T-helper 17 cell (primary cell): ENCODE data around the gene JPH3. TPM values are rescaled to one million over a fixed set of nuclear protein-coding genes. Genes with fewer than 3 reads are reported as not detected.
"Not testable (repeated sequence)": the region's sequence is repeated elsewhere in the genome, so short reads cannot be mapped to it uniquely, and the experiment has no call there.

ENCODE experiments used
- ATAC-seq: fragments of 150-1000 bp; cut with Tn5 transposase; 2 replicates; pipeline ENCODE4 v1.10.0; 2021; ENCODE audit warnings: mild to moderate bottlenecking, moderate library complexity
- DNase-seq, 3 donors: peaks; one replicate each; pipeline versions ENCODE4 v3.0.0 to v3.0.0-alpha.2; 2020 to 2021
- H3K9me3 ChIP-seq: one replicate; pipeline ENCODE4 v1.7.0; 2013; ENCODE audit warnings: low read length, mild to moderate bottlenecking; ENCODE audit not compliant: control insufficient read depth, poor library complexity, severe bottlenecking
- H3K27ac Mint-ChIP-seq: one replicate; pipeline ENCODE4 v1.8.0; 2022; ENCODE audit warnings: mild to moderate bottlenecking, moderate library complexity, mixed read lengths
- H3K27me3 Mint-ChIP-seq: one replicate; pipeline ENCODE4 v1.8.0; 2022; ENCODE audit warnings: mixed read lengths
- H3K36me3 Mint-ChIP-seq: one replicate; pipeline ENCODE4 v1.8.0; 2022; ENCODE audit warnings: low read depth, mixed read lengths
- H3K4me1 Mint-ChIP-seq: one replicate; pipeline ENCODE4 v1.8.0; 2022; ENCODE audit warnings: mild to moderate bottlenecking, mixed read lengths
- H3K4me3 Mint-ChIP-seq: one replicate; pipeline ENCODE4 v1.8.0; 2022; ENCODE audit warnings: mild to moderate bottlenecking, moderate library complexity, mixed read lengths
- total RNA-seq, 4 donors: library from RNA in 2 of 4; stranded (reverse) in 2 of 4; gene quantifications; one replicate each; pipeline ENCODE4 v1.2.3 and lab custom pipeline; 2022 to 2026

JPH3 gene
- total RNA-seq, 2 donors from 2014 or later, result 0.08 TPM; not detected in 1

- ATAC-seq (no peak), DNase-seq (no peak)
- peaks cover 6% of the 10 kb centered on the region for H3K4me1 Mint-ChIP-seq
- H3K9me3 ChIP-seq, result no peaks in the 10 kb centered on the region
- peaks cover 13% of the 10 kb centered on the region for H3K27me3 Mint-ChIP-seq
- no peak overlapping the region for H3K27ac Mint-ChIP-seq
- no peaks in the 10 kb centered on the region for H3K36me3 Mint-ChIP-seq
- H3K4me3 Mint-ChIP-seq, result no peak overlapping the region
Observed at GRCh38 chr16:87680272-87680644, 78.0 kb downstream of the JPH3 start.

GRCh38 chr16:87681051-87681602 is 78.8 kb downstream of the JPH3 start:
- Mint-ChIP-seq H3K27ac (peak overlapping the region; percentile 8), H3K27me3 (peaks cover 19% of the 10 kb centered on the region)
- not testable (repeated sequence) for H3K36me3 Mint-ChIP-seq, ATAC-seq, DNase-seq, H3K4me1 Mint-ChIP-seq, H3K9me3 ChIP-seq, H3K4me3 Mint-ChIP-seq

DNA sequence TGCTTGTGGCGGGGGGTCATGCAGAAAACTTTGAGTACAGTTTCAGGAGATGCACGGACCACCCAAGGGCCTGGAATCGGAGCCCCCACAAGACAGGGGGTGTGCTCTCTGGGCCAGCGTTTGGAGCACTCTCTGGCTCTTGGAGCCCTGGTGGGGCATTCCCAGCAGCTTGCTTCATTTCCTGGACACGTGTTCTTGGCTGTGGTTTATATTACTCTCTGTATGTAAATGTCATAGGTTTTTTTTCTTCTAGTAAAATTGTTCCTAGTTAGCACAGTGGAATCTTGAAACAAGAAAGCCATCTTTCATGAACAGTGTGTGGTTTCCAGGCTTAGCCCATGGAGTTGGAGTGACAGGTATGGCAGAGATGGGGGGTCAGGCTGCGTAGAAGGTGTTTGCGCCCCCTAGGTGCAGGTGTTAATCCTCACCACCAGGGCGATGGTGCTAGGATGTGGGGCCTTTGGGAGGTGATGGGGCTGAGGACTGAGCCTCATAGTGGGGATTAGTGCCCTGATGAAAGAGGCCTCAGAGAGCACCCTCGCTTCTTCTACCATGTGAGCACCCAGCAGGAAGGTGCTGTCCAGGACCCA is 79.8 kb downstream of the JPH3 start:
- DNase-seq, result no peak
- Mint-ChIP-seq H3K27me3 (peaks cover 16% of the 10 kb centered on the region), H3K4me3 (no peak overlapping the region), H3K36me3 (no peaks in the 10 kb centered on the region), H3K27ac (no peak overlapping the region), H3K4me1 (peaks cover 6% of the 10 kb centered on the region)
- no peaks in the 10 kb centered on the region for H3K9me3 ChIP-seq
- ATAC-seq, result peak; percentile 37

DNA sequence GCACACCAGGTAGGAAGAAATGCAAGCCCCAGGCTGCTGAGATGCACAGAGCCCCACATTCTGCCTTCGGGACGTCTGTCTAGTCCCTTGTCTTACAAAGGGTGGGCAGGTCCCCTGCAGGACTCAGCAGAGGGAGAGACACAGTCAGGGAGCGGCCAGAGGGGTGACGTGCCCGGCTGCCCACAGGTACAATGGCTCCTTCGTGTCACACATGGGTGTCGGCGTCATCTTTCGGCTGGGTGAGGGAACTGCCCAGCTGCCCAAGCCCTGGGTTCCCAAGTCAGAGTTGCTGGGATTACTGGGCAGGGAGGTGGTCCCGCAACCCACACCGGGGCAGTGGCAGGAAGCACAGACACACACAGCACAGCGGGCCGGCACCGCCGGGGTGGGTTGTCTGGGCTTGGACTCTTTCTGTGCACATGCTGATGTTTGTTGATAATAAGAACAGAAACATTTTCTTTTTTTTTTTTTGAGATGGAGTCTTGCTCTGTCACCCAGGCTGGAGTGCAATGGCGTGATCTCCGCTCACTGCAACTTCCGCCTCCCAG is 80.6 kb downstream of the JPH3 start:
- H3K9me3 ChIP-seq, result no peaks in the 10 kb centered on the region
- Mint-ChIP-seq H3K27ac (no peak overlapping the region), H3K27me3 (peaks cover 19% of the 10 kb centered on the region), H3K4me1 (peaks cover 6% of the 10 kb centered on the region), H3K4me3 (no peak overlapping the region), H3K36me3 (no peaks in the 10 kb centered on the region)
- DNase-seq (no peak), ATAC-seq (no peak)

GRCh38 chr16:87684106-87684677 is 81.9 kb downstream of the JPH3 start:
- no peak overlapping the region for H3K27ac Mint-ChIP-seq
- H3K36me3 Mint-ChIP-seq, result no peaks in the 10 kb centered on the region
- DNase-seq (no peak), ATAC-seq (no peak)
- H3K4me3 Mint-ChIP-seq, result no peak overlapping the region
- no peaks in the 10 kb centered on the region for H3K9me3 ChIP-seq
- H3K4me1 Mint-ChIP-seq, result peaks cover 6% of the 10 kb centered on the region
- H3K27me3 Mint-ChIP-seq, result peaks cover 19% of the 10 kb centered on the region

GRCh38 chr16:87684711-87685404 is 82.5 kb downstream of the JPH3 start:
- Mint-ChIP-seq H3K4me3 (no peak overlapping the region), H3K36me3 (no peaks in the 10 kb centered on the region), H3K4me1 (peaks cover 6% of the 10 kb centered on the region), H3K27me3 (peaks cover 19% of the 10 kb centered on the region), H3K27ac (no peak overlapping the region)
- H3K9me3 ChIP-seq, result no peaks in the 10 kb centered on the region
- DNase-seq (no peak), ATAC-seq (no peak)

DNA sequence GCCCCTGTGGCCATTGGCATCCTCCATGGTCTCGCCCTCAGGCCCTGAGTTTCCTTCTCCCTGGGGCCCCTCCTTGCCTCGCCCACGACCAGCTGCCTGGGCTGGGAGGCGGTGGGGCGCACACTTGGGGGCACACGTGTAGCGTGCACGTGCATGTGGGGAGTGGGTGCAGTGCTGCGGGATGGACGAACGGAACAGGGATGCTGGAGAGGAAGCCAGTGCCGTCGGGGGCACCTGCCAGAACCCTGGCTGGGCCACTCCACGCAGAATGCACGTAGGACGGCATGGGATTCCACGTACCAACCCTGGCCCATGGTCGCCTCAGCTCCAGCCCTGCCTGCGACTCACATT is 83.1 kb downstream of the JPH3 start:
- Mint-ChIP-seq H3K27me3 (peaks cover 19% of the 10 kb centered on the region), H3K36me3 (no peaks in the 10 kb centered on the region), H3K4me1 (peaks cover 6% of the 10 kb centered on the region), H3K4me3 (no peak overlapping the region), H3K27ac (no peak overlapping the region)
- no peak for DNase-seq
- no peak for ATAC-seq
- no peaks in the 10 kb centered on the region for H3K9me3 ChIP-seq

DNA sequence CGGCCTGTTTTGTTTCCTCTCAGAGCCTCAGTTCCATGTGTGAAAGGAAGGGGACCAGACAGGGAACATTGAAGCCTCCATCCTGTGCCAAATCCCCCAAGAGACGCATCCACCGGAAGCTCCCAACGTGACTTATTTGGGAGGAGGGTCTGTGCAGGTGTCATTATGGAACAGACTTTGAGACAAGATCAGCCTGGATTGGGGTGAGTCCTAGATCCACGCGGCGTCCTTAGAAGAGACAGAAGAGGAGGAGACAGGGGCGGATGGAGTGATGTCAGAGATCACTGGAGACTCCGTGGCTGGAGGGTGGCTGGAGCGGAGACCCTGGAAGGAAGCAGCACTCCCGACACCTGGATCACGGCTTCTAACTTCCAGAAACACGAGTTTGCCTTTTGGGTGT is 83.5 kb downstream of the JPH3 start:
- H3K4me3 Mint-ChIP-seq, result no peak overlapping the region
- no peak for ATAC-seq
- H3K9me3 ChIP-seq, result no peaks in the 10 kb centered on the region
- no peak for DNase-seq
- peaks cover 5% of the 10 kb centered on the region for H3K4me1 Mint-ChIP-seq
- peaks cover 16% of the 10 kb centered on the region for H3K27me3 Mint-ChIP-seq
- H3K36me3 Mint-ChIP-seq, result no peaks in the 10 kb centered on the region
- H3K27ac Mint-ChIP-seq, result no peak overlapping the region

GRCh38 chr16:87686697-87687096 is 84.4 kb downstream of the JPH3 start:
- H3K4me1 Mint-ChIP-seq, result peaks cover 4% of the 10 kb centered on the region
- no peaks in the 10 kb centered on the region for H3K9me3 ChIP-seq
- no peak for DNase-seq
- no peak overlapping the region for H3K27ac Mint-ChIP-seq
- no peak for ATAC-seq
- H3K27me3 Mint-ChIP-seq, result peaks cover 14% of the 10 kb centered on the region
- no peak overlapping the region for H3K4me3 Mint-ChIP-seq
- no peaks in the 10 kb centered on the region for H3K36me3 Mint-ChIP-seq

DNA sequence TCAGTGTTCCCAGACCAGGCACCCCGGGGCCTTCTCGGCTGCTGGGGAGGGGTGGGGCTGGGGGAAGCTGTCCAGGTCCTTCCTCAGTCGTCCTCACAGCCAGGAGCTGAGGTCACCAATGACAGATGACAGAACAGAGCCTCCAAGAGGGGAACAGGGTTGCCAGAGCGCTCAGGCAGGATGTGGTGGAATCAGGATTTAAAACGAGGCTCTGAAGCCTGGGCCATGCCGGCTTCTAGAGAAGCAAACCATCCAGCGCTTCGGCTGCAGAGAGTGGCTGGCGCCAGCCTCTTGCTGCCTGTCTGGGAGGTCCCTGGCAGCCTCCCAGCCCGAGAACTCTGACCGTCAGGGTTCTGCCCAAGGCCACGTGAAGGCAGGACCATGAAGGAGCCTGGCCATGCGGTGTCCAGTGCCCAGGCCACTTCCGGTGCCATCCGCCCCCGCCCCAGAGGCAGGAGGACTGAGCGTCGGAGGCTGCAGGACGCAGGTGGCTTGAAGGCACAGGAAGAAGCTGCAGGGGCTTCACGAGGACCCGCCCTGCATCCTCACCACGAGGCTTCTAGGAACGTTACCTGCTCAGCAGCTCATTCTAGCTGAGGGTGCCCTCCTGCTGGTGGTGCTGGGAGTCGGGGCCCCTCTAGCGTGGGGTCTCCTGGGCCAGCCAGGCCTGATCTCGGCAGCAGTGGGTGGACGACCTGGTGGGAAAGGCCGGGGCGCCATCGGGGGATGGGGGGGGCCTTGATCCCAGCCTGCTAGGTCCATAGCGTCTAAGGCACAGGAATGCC is 85.0 kb downstream of the JPH3 start:
- H3K9me3 ChIP-seq, result no peaks in the 10 kb centered on the region
- no peak overlapping the region for H3K4me3 Mint-ChIP-seq
- no peak for DNase-seq
- no peaks in the 10 kb centered on the region for H3K36me3 Mint-ChIP-seq
- no peak for ATAC-seq
- peaks cover 2% of the 10 kb centered on the region for H3K4me1 Mint-ChIP-seq
- no peak overlapping the region for H3K27ac Mint-ChIP-seq
- H3K27me3 Mint-ChIP-seq, result peaks cover 14% of the 10 kb centered on the region

DNA sequence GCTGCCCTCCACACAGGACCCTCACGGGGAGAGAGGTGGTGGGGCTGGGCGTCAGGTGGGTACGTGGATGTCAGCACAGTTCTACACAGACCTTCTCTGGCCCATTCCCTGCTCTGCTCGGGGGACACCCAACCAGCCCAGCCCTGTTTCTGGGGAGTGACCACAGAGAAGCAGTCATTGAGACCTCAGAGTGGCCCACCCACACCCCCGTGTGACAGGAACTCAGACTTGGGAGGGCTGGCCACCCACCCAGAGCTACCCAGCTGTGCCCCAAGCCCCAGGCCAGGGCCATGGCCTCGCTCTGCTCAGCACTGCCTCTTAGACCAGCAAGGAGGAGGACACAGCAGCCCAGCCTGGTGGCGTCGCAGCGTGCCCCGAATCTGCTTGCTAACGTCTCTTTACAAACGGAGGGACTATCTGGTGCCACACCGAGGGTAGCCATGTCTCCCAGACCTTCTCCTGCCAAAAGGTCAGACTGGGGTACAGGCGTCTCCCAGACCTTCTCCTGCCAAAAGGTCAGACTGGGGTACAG is 85.8 kb downstream of the JPH3 start:
- ATAC-seq (no peak), DNase-seq (no peak)
- no peaks in the 10 kb centered on the region for H3K9me3 ChIP-seq
- Mint-ChIP-seq H3K4me1 (no peaks in the 10 kb centered on the region), H3K27ac (no peak overlapping the region), H3K27me3 (peaks cover 14% of the 10 kb centered on the region), H3K4me3 (no peak overlapping the region), H3K36me3 (no peaks in the 10 kb centered on the region)

DNA sequence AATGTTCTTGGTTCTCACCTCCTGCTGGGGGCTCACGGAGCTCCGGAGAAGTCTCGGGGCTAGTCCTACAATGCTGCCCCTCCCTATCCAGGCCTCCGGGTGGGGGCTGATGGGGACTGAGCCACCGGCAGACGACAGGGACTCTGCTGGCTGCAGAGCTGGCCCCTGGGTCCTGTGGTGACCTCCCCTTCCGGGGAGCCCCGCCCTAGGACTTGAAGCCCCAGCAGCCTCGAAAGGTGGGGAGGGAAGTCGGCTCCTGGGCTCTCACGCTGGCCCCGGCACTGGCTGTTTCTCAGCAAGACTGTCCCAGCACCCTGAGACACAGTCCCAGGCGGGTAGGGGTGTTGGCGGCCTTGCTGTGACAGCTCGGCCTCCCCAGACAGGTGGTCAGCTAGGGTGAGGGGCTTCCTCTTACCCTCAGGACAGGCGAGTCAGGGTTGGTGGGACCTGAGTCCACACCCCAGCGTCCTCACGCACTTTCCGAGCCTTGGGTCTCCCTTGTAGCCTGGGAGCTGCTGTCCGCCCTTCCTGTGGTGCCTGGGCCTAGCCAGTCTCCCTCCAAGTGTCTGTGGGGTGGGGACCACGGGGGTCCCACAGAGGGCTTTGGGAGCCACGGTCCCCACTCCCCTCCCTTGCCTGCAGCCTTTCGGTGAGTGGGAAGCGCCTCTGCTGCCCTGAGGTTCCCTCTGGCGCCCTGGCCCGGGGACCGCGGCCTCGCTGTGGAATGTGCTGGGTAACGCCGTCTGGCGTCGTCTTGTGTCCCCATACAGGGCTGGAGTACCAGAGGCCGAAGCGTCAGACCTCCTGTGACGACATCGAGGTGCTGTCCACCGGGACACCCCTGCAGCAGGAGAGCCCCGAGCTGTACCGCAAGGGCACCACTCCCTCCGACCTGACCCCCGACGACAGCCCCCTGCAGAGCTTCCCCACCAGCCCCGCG is 86.8 kb downstream of the JPH3 start:
- no peaks in the 10 kb centered on the region for H3K9me3 ChIP-seq
- DNase-seq (no peak), ATAC-seq (no peak)
- no peak overlapping the region for H3K4me3 Mint-ChIP-seq
- peaks cover 14% of the 10 kb centered on the region for H3K27me3 Mint-ChIP-seq
- no peak overlapping the region for H3K27ac Mint-ChIP-seq
- H3K4me1 Mint-ChIP-seq, result no peaks in the 10 kb centered on the region
- H3K36me3 Mint-ChIP-seq, result no peaks in the 10 kb centered on the region
